ENCODE results near the gene PLPP7. TPM values are rescaled to one million over a fixed set of nuclear protein-coding genes. Genes with fewer than 3 reads are reported as not detected.
"Not testable (repeated sequence)": the region's sequence is repeated elsewhere in the genome, so short reads cannot be mapped to it uniquely, and the experiment has no call there.

Gene PLPP7
- total RNA-seq: not detected

- no peaks in the 10 kb centered on the region for H3K27me3 Mint-ChIP-seq
- ATAC-seq (replicated peaks): no peak
- no peaks in the 10 kb centered on the region for H3K9me3 Mint-ChIP-seq
- H3K27ac Mint-ChIP-seq: no peak within 1 kb of the TSS
- H3K36me3 Mint-ChIP-seq (ENCODE audit: low read depth): no peaks in the 10 kb centered on the region
- no peaks in the 10 kb centered on the region for H3K4me1 Mint-ChIP-seq
- no peak within 1 kb of the TSS for H3K4me3 Mint-ChIP-seq
These were observed at the start of gene PLPP7 for GRCh38 chr9:131289301-131290035. Gene PLPP7, plus strand, starts transcription at chr9:131289723. Its CDS starts 275 bp downstream, at chr9:131289998.

GRCh38 chr9:131240047-131240921, 49.2 kb upstream of the PLPP7 start:
- no peak for ATAC-seq (replicated peaks)
- no peaks in the 10 kb centered on the region for H3K27me3 Mint-ChIP-seq
- peaks cover 4% of the 10 kb centered on the region for H3K36me3 Mint-ChIP-seq (ENCODE audit: low read depth)
- peaks cover 11% of the 10 kb centered on the region for H3K4me1 Mint-ChIP-seq
- H3K4me3 Mint-ChIP-seq: no peak overlapping the region
- peak overlapping the region; percentile 54 for H3K27ac Mint-ChIP-seq
- H3K9me3 Mint-ChIP-seq: no peaks in the 10 kb centered on the region

GRCh38 chr9:131244331-131244730, 45.2 kb upstream of the PLPP7 start:
- H3K27me3 Mint-ChIP-seq; H3K4me1 Mint-ChIP-seq; H3K27ac Mint-ChIP-seq; H3K9me3 Mint-ChIP-seq; H3K36me3 Mint-ChIP-seq (ENCODE audit: low read depth); ATAC-seq (replicated peaks); H3K4me3 Mint-ChIP-seq: not testable (repeated sequence)

GRCh38 chr9:131246618-131247017, 42.9 kb upstream of the PLPP7 start:
- no peak overlapping the region for H3K4me3 Mint-ChIP-seq
- no peaks in the 10 kb centered on the region for H3K36me3 Mint-ChIP-seq (ENCODE audit: low read depth)
- no peaks in the 10 kb centered on the region for H3K9me3 Mint-ChIP-seq
- no peak for ATAC-seq (replicated peaks)
- H3K4me1 Mint-ChIP-seq: no peaks in the 10 kb centered on the region
- H3K27me3 Mint-ChIP-seq: no peaks in the 10 kb centered on the region
- no peak overlapping the region for H3K27ac Mint-ChIP-seq

- H3K4me3 Mint-ChIP-seq: peak overlapping the region; percentile 85
- no peaks in the 10 kb centered on the region for H3K27me3 Mint-ChIP-seq
- no peaks in the 10 kb centered on the region for H3K36me3 Mint-ChIP-seq (ENCODE audit: low read depth)
- peak overlapping the region; percentile 92 for H3K27ac Mint-ChIP-seq
- ATAC-seq (replicated peaks): no peak
- no peaks in the 10 kb centered on the region for H3K9me3 Mint-ChIP-seq
- peaks cover 7% of the 10 kb centered on the region for H3K4me1 Mint-ChIP-seq
These were observed 37.4 kb upstream of the PLPP7 start for GRCh38 chr9:131252120-131252519.

- Mint-ChIP-seq H3K27me3 (no peaks in the 10 kb centered on the region), H3K27ac (peak overlapping the region; percentile 92), H3K36me3 (ENCODE audit: low read depth) (peaks cover 10% of the 10 kb centered on the region), H3K9me3 (no peaks in the 10 kb centered on the region), H3K4me3 (peak overlapping the region; percentile 85), H3K4me1 (peaks cover 7% of the 10 kb centered on the region)
- ATAC-seq (replicated peaks): no peak
These were observed 35.5 kb upstream of the PLPP7 start for GRCh38 chr9:131253891-131254491.

- H3K9me3 Mint-ChIP-seq: no peaks in the 10 kb centered on the region
- no peak for ATAC-seq (replicated peaks)
- peaks cover 7% of the 10 kb centered on the region for H3K4me1 Mint-ChIP-seq
- H3K4me3 Mint-ChIP-seq: peak overlapping the region; percentile 27
- peaks cover 14% of the 10 kb centered on the region for H3K36me3 Mint-ChIP-seq (ENCODE audit: low read depth)
- no peaks in the 10 kb centered on the region for H3K27me3 Mint-ChIP-seq
- H3K27ac Mint-ChIP-seq: no peak overlapping the region
These were observed 34.9 kb upstream of the PLPP7 start for GRCh38 chr9:131254626-131255025.

GRCh38 chr9:131255676-131256197, 33.8 kb upstream of the PLPP7 start:
- peak overlapping the region; percentile 80 for H3K4me3 Mint-ChIP-seq
- H3K27me3 Mint-ChIP-seq: no peaks in the 10 kb centered on the region
- peaks cover 7% of the 10 kb centered on the region for H3K4me1 Mint-ChIP-seq
- H3K27ac Mint-ChIP-seq: peak overlapping the region; percentile 84
- H3K9me3 Mint-ChIP-seq: no peaks in the 10 kb centered on the region
- ATAC-seq (replicated peaks): peak; percentile 8
- H3K36me3 Mint-ChIP-seq (ENCODE audit: low read depth): peaks cover 25% of the 10 kb centered on the region

- Mint-ChIP-seq H3K27ac (peak overlapping the region; percentile 84), H3K36me3 (ENCODE audit: low read depth) (peaks cover 42% of the 10 kb centered on the region), H3K27me3 (no peaks in the 10 kb centered on the region), H3K9me3 (no peaks in the 10 kb centered on the region), H3K4me1 (peaks cover 7% of the 10 kb centered on the region), H3K4me3 (peak overlapping the region; percentile 80)
- no peak for ATAC-seq (replicated peaks)
These were observed 32.1 kb upstream of the PLPP7 start for GRCh38 chr9:131257266-131258025.

- ATAC-seq (replicated peaks): no peak
- Mint-ChIP-seq H3K4me1 (peaks cover 6% of the 10 kb centered on the region), H3K36me3 (ENCODE audit: low read depth) (peaks cover 49% of the 10 kb centered on the region), H3K27ac (peak overlapping the region; percentile 84), H3K27me3 (no peaks in the 10 kb centered on the region), H3K9me3 (no peaks in the 10 kb centered on the region), H3K4me3 (no peak overlapping the region)
These were observed 31.3 kb upstream of the PLPP7 start for GRCh38 chr9:131258186-131258585.

GRCh38 chr9:131258698-131259431, 30.7 kb upstream of the PLPP7 start:
- ATAC-seq (replicated peaks): no peak
- H3K27me3 Mint-ChIP-seq: no peaks in the 10 kb centered on the region
- H3K4me3 Mint-ChIP-seq: no peak overlapping the region
- no peaks in the 10 kb centered on the region for H3K9me3 Mint-ChIP-seq
- peaks cover 6% of the 10 kb centered on the region for H3K4me1 Mint-ChIP-seq
- peaks cover 56% of the 10 kb centered on the region for H3K36me3 Mint-ChIP-seq (ENCODE audit: low read depth)
- H3K27ac Mint-ChIP-seq: no peak overlapping the region

- Mint-ChIP-seq H3K9me3 (no peaks in the 10 kb centered on the region), H3K4me1 (peaks cover 6% of the 10 kb centered on the region), H3K4me3 (no peak overlapping the region), H3K27ac (peak overlapping the region; percentile 48), H3K27me3 (no peaks in the 10 kb centered on the region), H3K36me3 (ENCODE audit: low read depth) (peaks cover 62% of the 10 kb centered on the region)
- no peak for ATAC-seq (replicated peaks)
These were observed 30.1 kb upstream of the PLPP7 start for GRCh38 chr9:131259432-131259898.

- H3K27me3 Mint-ChIP-seq: no peaks in the 10 kb centered on the region
These were observed 29.5 kb upstream of the PLPP7 start for GRCh38 chr9:131259916-131260597.

More at GRCh38 chr9:131259916-131260597, 29.5 kb upstream of the PLPP7 start:
- Mint-ChIP-seq H3K36me3 (ENCODE audit: low read depth) (peaks cover 67% of the 10 kb centered on the region), H3K4me1 (peaks cover 6% of the 10 kb centered on the region), H3K4me3 (no peak overlapping the region), H3K9me3 (no peaks in the 10 kb centered on the region), H3K27ac (peak overlapping the region; percentile 48)
- ATAC-seq (replicated peaks): no peak
